KMS-11 (cell line): ENCODE data around the gene ATP13A3.

Source experiments
- H2AFZ ChIP-seq: fragments of 200-600 bp; sonication (generic); 2 replicates; pipeline ENCODE4 v1.6.1; 2016; ENCODE audit warnings: antibody characterized with exemption, mixed run types, low read depth
- H3K27ac ChIP-seq: fragments of 200-600 bp; sonication (generic); 2 replicates; pipeline ENCODE4 v1.6.1; 2016; ENCODE audit warnings: mild to moderate bottlenecking, mixed run types
- H3K27me3 ChIP-seq: fragments of 200-600 bp; sonication (generic); 2 replicates; pipeline ENCODE4 v1.6.1; 2017; ENCODE audit warnings: mild to moderate bottlenecking, low read depth, mixed run types, moderate library complexity; ENCODE audit not compliant: insufficient read depth
- H3K36me3 ChIP-seq: fragments of 200-600 bp; sonication (generic); 2 replicates; pipeline ENCODE4 v1.6.1; 2017; ENCODE audit warnings: mild to moderate bottlenecking, mixed run types; ENCODE audit not compliant: insufficient read depth
- H3K4me1 ChIP-seq: fragments of 200-600 bp; sonication (generic); 2 replicates; pipeline ENCODE4 v1.6.1; 2016; ENCODE audit warnings: mild to moderate bottlenecking, low read depth, mixed run types; ENCODE audit not compliant: poor library complexity, severe bottlenecking
- H3K4me2 ChIP-seq: fragments of 200-600 bp; sonication (generic); 2 replicates; pipeline ENCODE4 v1.7.0; 2016; ENCODE audit warnings: mild to moderate bottlenecking, mixed run types
- H3K4me3 ChIP-seq: fragments of 200-600 bp; sonication (generic); IDR thresholded peaks from 2 replicates; pipeline ENCODE4 v1.6.1; 2017; ENCODE audit warnings: low read depth, low read length, mixed read lengths; ENCODE audit not compliant: insufficient read depth
- H3K79me2 ChIP-seq: fragments of 200-600 bp; sonication (generic); 2 replicates; pipeline ENCODE4 v1.6.1; 2016; ENCODE audit warnings: low read depth, mixed run types; ENCODE audit not compliant: insufficient read depth
- H3K9ac ChIP-seq: fragments of 200-600 bp; sonication (generic); 2 replicates; pipeline ENCODE4 v1.6.1; 2016; ENCODE audit warnings: mild to moderate bottlenecking, mixed run types
- H4K20me1 ChIP-seq: fragments of 200-600 bp; sonication (generic); 2 replicates; pipeline ENCODE4 v1.6.1; 2016; ENCODE audit warnings: mild to moderate bottlenecking, mixed run types; ENCODE audit not compliant: insufficient read depth
- TF ChIP-seq, protein P1 (sequence below): fragments of 200-600 bp; sonication (generic); conservative IDR thresholded peaks from 2 replicates; pipeline ENCODE4 v1.6.1; 2017; ENCODE audit warnings: low read depth, mild to moderate bottlenecking, antibody characterized with exemption, low read length, moderate library complexity, mixed read lengths

The ATP13A3 gene

DNA sequence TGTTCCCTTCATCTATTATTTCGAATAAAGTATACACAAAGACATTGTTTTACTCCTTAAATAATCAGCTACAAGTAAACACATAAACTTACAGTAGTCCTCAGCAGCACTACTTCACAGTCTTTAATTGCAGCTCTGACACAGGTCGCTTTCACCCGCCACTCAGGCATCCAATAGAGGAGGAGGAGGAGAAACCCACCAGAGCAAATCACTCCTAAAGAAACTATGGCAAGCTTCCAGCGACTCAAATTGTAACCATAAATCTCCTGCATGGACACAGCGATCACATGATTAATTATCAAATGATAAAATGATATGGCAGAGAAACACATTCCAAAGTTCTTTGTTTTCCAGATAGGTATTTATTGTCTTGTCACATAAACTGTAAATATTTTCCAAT is 26.2 kb downstream of the ATP13A3 start:
- Histone ChIP-seq H3K27me3 (no peaks in the 10 kb centered on the region), H2AFZ (no peak overlapping the region), H3K27ac (no peak overlapping the region), H3K36me3 (no peaks in the 10 kb centered on the region; the same call in 1 of the 2 replicates), H3K9ac (no peak overlapping the region), H3K4me1 (no peaks in the 10 kb centered on the region), H3K4me2 (no peak overlapping the region), H4K20me1 (no peaks in the 10 kb centered on the region), H3K79me2 (peaks cover 27% of the 10 kb centered on the region; the same call in 1 of the 2 replicates), H3K4me3 (no peak overlapping the region)
- TF ChIP-seq, protein P1, sequence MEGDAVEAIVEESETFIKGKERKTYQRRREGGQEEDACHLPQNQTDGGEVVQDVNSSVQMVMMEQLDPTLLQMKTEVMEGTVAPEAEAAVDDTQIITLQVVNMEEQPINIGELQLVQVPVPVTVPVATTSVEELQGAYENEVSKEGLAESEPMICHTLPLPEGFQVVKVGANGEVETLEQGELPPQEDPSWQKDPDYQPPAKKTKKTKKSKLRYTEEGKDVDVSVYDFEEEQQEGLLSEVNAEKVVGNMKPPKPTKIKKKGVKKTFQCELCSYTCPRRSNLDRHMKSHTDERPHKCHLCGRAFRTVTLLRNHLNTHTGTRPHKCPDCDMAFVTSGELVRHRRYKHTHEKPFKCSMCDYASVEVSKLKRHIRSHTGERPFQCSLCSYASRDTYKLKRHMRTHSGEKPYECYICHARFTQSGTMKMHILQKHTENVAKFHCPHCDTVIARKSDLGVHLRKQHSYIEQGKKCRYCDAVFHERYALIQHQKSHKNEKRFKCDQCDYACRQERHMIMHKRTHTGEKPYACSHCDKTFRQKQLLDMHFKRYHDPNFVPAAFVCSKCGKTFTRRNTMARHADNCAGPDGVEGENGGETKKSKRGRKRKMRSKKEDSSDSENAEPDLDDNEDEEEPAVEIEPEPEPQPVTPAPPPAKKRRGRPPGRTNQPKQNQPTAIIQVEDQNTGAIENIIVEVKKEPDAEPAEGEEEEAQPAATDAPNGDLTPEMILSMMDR, result no peak

DNA sequence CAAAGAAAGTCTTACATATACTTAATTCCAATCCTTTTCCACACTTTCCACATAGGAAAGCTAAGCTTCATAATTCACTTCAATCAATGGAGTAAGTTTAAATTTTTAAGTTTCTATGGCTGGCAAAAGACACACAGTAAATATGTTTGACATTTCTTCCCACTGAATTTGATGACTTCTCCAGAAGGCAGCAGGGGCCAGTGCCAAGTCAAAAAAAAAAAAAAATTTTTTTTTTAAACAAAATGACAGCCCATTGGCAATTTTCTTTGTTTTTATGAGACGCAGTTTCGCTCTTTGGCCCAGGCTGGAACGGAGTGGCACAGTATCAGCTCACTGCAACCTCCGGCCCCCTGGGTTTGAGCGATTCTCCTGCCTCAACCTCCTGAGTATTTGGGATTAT is 28.7 kb downstream of the ATP13A3 start:
- H3K79me2 ChIP-seq, result peaks cover 16% of the 10 kb centered on the region; the same call in 1 of the 2 replicates
- H3K4me2 ChIP-seq, result no peak overlapping the region
- no peaks in the 10 kb centered on the region for H3K27me3 ChIP-seq
- H3K4me1 ChIP-seq, result no peaks in the 10 kb centered on the region
- no peak overlapping the region for H2AFZ ChIP-seq
- TF ChIP-seq, protein P1, result no peak
- no peaks in the 10 kb centered on the region for H4K20me1 ChIP-seq
- H3K4me3 ChIP-seq, result no peak overlapping the region
- H3K9ac ChIP-seq, result no peak overlapping the region
- H3K36me3 ChIP-seq, result no peaks in the 10 kb centered on the region; the same call in 1 of the 2 replicates
- no peak overlapping the region for H3K27ac ChIP-seq

DNA sequence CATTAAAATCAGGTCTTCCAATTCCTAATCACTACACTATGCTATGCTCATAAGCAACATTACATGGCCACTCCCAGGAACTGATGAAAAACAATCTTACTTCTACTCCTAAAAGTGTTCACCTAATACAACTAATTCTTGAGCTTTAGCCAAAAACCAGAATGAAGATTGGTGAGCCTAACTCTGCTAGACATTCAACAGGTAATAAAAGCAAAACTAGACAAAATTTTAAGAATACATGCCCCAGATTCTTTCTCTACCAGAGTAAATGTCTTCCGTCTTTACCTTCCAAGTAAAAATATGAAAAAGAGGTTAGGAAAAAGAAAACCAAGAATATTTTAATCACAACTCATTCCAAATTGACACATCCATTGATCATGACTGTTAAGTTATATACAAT is 31.3 kb downstream of the ATP13A3 start:
- H3K9ac ChIP-seq, result no peak overlapping the region

DNA sequence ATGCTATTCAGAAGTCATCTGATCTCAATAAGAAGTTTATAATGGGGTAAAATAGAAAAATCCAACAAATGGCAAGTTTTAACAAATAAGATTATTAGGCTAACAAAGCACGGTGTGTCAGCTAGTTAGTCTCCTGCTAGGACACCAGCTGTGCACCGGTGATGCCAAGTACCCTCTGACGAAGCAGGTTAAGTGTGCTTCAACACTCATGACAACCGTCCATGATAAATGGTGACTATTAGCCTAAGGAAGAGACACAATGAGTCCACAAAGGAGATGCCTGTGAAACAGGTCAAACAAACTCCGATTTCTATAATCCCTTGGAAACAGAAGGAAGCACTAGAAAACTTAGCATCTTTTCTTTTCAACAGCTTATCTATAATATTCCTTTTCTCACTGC is 36.5 kb downstream of the ATP13A3 start:
- TF ChIP-seq, protein P1, result no peak
- Histone ChIP-seq H3K36me3 (peaks cover 8% of the 10 kb centered on the region; the same call in 1 of the 2 replicates), H3K79me2 (no peaks in the 10 kb centered on the region)

More for the DNA sequence above, 31.3 kb downstream of the ATP13A3 start:
- no peak overlapping the region for H2AFZ ChIP-seq
- TF ChIP-seq, protein P1, result no peak
- H3K36me3 ChIP-seq, result no peaks in the 10 kb centered on the region; the same call in 1 of the 2 replicates
- H3K27ac ChIP-seq, result no peak overlapping the region
- no peak overlapping the region for H3K4me2 ChIP-seq
- H3K79me2 ChIP-seq, result no peaks in the 10 kb centered on the region
- no peaks in the 10 kb centered on the region for H3K4me1 ChIP-seq
- no peaks in the 10 kb centered on the region for H4K20me1 ChIP-seq
- H3K27me3 ChIP-seq, result no peaks in the 10 kb centered on the region
- no peak overlapping the region for H3K4me3 ChIP-seq

More for the DNA sequence above, 36.5 kb downstream of the ATP13A3 start:
- no peaks in the 10 kb centered on the region for H4K20me1 ChIP-seq
- H3K9ac ChIP-seq, result no peak overlapping the region
- H3K27me3 ChIP-seq, result no peaks in the 10 kb centered on the region
- no peaks in the 10 kb centered on the region for H3K4me1 ChIP-seq
- no peak overlapping the region for H3K4me2 ChIP-seq
- no peak overlapping the region for H2AFZ ChIP-seq
- no peak overlapping the region for H3K27ac ChIP-seq
- no peak overlapping the region for H3K4me3 ChIP-seq
